Loucy (cell line): ENCODE measurements around the gene PLEKHG4B.

Experiments
- H2AFZ ChIP-seq: fragments of 200-600 bp; sonication (generic); 2 replicates; pipeline ENCODE4 v1.6.0; 2016; ENCODE audit warnings: antibody characterized with exemption, mild to moderate bottlenecking, low read length, moderate library complexity
- H3F3A ChIP-seq: fragments of 200-600 bp; 2 replicates; pipeline ENCODE4 v1.6.0; 2016; ENCODE audit warnings: antibody characterized with exemption, low read depth, mild to moderate bottlenecking
- H3K27me3 ChIP-seq: fragments of 200-600 bp; sonication (generic); 2 replicates; pipeline ENCODE4 v1.6.1; 2014; ENCODE audit warnings: low read length, mild to moderate bottlenecking; ENCODE audit not compliant: insufficient read depth, poor library complexity, severe bottlenecking
- H3K36me3 ChIP-seq: fragments of 200-600 bp; sonication (generic); 2 replicates; pipeline ENCODE4 v1.6.1; 2016; ENCODE audit warnings: low read length; ENCODE audit not compliant: insufficient read depth
- H3K4me1 ChIP-seq: fragments of 200-600 bp; sonication (generic); 2 replicates; pipeline ENCODE4 v1.5.1; 2014; ENCODE audit warnings: low read length, mild to moderate bottlenecking; ENCODE audit not compliant: insufficient read depth, poor library complexity, severe bottlenecking
- H3K4me2 ChIP-seq: fragments of 200-600 bp; sonication (generic); 2 replicates; pipeline ENCODE4 v1.6.0; 2014; ENCODE audit warnings: antibody characterized with exemption, low read length, low read depth, mild to moderate bottlenecking; ENCODE audit not compliant: poor library complexity, severe bottlenecking
- H3K4me3 ChIP-seq: fragments of 200-600 bp; sonication (generic); 2 replicates; pipeline ENCODE4 v1.5.1; 2014; ENCODE audit warnings: low read length, mild to moderate bottlenecking, mixed read lengths; ENCODE audit not compliant: poor library complexity, severe bottlenecking
- H3K79me2 ChIP-seq: fragments of 200-600 bp; sonication (generic); 2 replicates; pipeline ENCODE4 v1.6.1; 2014; ENCODE audit warnings: low read length; ENCODE audit not compliant: insufficient read depth
- H3K9ac ChIP-seq: fragments of 200-600 bp; sonication (generic); 2 replicates; pipeline ENCODE4 v1.6.0; 2014; ENCODE audit warnings: mild to moderate bottlenecking, low read depth, low read length, moderate library complexity; ENCODE audit not compliant: poor library complexity, severe bottlenecking
- H3K9me2 ChIP-seq: fragments of 200-600 bp; sonication (generic); replicated peaks from 2 replicates; pipeline ENCODE4 v1.6.1; 2016; ENCODE audit warnings: low read depth, low read length, mixed read lengths
- H3K9me3 ChIP-seq: fragments of 200-600 bp; sonication (generic); 2 replicates; pipeline ENCODE4 v1.6.1; 2014; ENCODE audit warnings: mild to moderate bottlenecking, antibody characterized with exemption, low read length, low read depth; ENCODE audit not compliant: insufficient read depth
- H4K20me1 ChIP-seq: fragments of 200-600 bp; sonication (generic); 2 replicates; pipeline ENCODE4 v1.6.0; 2014; ENCODE audit warnings: antibody characterized with exemption, low read length, mild to moderate bottlenecking; ENCODE audit not compliant: insufficient read depth, poor library complexity, severe bottlenecking
- CTCF ChIP-seq: fragments of 200-600 bp; sonication (generic); conservative IDR thresholded peaks from 2 replicates; pipeline ENCODE4 v1.5.1; 2014; ENCODE audit warnings: mild to moderate bottlenecking, antibody characterized with exemption, low read length
- EZH2phosphoT487 ChIP-seq: fragments of 200-600 bp; IDR thresholded peaks from 2 replicates; pipeline ENCODE4 v1.6.1; 2018; ENCODE audit warnings: antibody characterized with exemption, mild to moderate bottlenecking, moderate library complexity, borderline replicate concordance

The PLEKHG4B gene

GRCh38 chr5:186091-187041, 94.4 kb downstream of the PLEKHG4B start:
- TF ChIP-seq CTCF = no peak
- TF ChIP-seq EZH2phosphoT487 = no peak

GRCh38 chr5:187042-187431, 95.1 kb downstream of the PLEKHG4B start:
- Histone ChIP-seq H3K4me2 (peak overlapping the region; percentile 55), H3K36me3 (no peaks in the 10 kb centered on the region), H3F3A (no peaks in the 10 kb centered on the region), H4K20me1 (no peaks in the 10 kb centered on the region), H3K4me1 (peaks cover 61% of the 10 kb centered on the region), H3K27me3 (no peaks in the 10 kb centered on the region), H3K79me2 (no peaks in the 10 kb centered on the region), H3K9me2 (no peaks in the 10 kb centered on the region), H3K4me3 (no peak overlapping the region), H3K9me3 (no peaks in the 10 kb centered on the region), H2AFZ (no peak overlapping the region), H3K9ac (peak overlapping the region; percentile 47)
- TF ChIP-seq EZH2phosphoT487 = no peak
- TF ChIP-seq CTCF = no peak

More at GRCh38 chr5:186091-187041, 94.4 kb downstream of the PLEKHG4B start:
- Histone ChIP-seq H3K36me3 (no peaks in the 10 kb centered on the region), H3K9me2 (no peaks in the 10 kb centered on the region), H3K4me3 (peak overlapping the region; percentile 19), H4K20me1 (no peaks in the 10 kb centered on the region), H3K79me2 (no peaks in the 10 kb centered on the region), H3K9ac (peak overlapping the region; percentile 37), H3F3A (no peaks in the 10 kb centered on the region), H3K4me1 (peaks cover 60% of the 10 kb centered on the region), H2AFZ (no peak overlapping the region), H3K4me2 (peak overlapping the region; percentile 55), H3K9me3 (no peaks in the 10 kb centered on the region), H3K27me3 (no peaks in the 10 kb centered on the region)

- Histone ChIP-seq H2AFZ (peak overlapping the region; percentile 42), H3K36me3 (no peaks in the 10 kb centered on the region), H3K4me3 (peak overlapping the region; percentile 32), H3K9me2 (no peaks in the 10 kb centered on the region), H4K20me1 (no peaks in the 10 kb centered on the region), H3K9ac (peak overlapping the region; percentile 47), H3K27me3 (no peaks in the 10 kb centered on the region), H3K4me2 (peak overlapping the region; percentile 56), H3K79me2 (no peaks in the 10 kb centered on the region), H3K9me3 (no peaks in the 10 kb centered on the region), H3K4me1 (peaks cover 61% of the 10 kb centered on the region), H3F3A (no peaks in the 10 kb centered on the region)
- TF ChIP-seq CTCF (no peak), EZH2phosphoT487 (no peak)
Measured at GRCh38 chr5:187617-188451, 95.9 kb downstream of the PLEKHG4B start.
